ENCODE data around the gene NELFE. TPM values are rescaled to one million over a fixed set of nuclear protein-coding genes. Genes with fewer than 3 reads are reported as not detected.

Gene NELFE
- total RNA-seq, 1 donor from 2014 or later, result 113 TPM

DNA sequence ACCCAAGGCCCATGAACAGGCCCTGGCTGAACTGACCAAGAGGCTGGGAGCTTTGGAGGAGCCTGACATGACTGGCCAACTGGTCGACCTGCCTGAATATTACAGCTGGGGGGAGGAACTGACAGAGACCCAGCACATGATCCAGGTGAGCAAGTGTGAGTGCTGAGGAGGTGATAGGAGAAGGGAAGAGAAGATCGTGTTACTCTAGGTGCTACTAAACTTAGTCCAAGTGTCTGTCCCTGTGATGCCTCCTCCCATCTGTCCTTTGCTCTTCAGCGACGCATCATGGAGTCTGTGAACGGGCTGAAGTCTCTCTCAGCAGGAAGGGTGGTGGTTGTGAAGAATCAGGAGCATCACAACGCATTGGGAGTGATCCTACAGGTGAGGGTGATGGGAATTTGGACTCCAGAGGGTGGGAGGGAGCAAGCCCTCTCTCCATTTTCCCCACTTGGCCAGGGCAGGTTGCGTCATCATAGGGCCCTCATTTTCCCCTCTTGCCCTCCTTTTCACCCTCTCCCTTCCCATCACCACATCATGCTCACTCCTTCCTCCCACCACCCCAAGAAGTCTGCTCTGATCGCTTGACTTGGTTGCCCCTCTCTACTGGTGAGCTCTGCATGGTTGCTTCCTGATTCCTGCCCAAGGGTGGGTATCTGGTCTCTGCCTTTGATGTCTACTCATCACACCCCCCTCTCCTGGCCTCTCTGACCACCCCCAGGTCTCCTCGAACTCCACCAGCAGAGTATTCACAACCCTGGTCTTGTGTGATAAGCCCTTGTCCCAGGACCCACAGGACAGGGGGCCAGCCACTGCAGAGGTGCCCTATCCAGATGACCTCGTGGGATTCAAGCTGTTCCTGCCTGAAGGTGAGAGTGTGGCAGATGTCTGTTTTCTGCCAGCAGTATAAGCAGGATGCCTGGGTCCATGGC is 8.5 kb upstream of the NELFE start:
- no peak overlapping the region for H3K4me3 ChIP-seq (ENCODE audit: low read depth, low read length)
- TF ChIP-seq, protein P1, sequence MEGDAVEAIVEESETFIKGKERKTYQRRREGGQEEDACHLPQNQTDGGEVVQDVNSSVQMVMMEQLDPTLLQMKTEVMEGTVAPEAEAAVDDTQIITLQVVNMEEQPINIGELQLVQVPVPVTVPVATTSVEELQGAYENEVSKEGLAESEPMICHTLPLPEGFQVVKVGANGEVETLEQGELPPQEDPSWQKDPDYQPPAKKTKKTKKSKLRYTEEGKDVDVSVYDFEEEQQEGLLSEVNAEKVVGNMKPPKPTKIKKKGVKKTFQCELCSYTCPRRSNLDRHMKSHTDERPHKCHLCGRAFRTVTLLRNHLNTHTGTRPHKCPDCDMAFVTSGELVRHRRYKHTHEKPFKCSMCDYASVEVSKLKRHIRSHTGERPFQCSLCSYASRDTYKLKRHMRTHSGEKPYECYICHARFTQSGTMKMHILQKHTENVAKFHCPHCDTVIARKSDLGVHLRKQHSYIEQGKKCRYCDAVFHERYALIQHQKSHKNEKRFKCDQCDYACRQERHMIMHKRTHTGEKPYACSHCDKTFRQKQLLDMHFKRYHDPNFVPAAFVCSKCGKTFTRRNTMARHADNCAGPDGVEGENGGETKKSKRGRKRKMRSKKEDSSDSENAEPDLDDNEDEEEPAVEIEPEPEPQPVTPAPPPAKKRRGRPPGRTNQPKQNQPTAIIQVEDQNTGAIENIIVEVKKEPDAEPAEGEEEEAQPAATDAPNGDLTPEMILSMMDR (conservative IDR thresholded peaks at IDR 0.05; ENCODE audit: low read depth, low read length), result no peak
- DNase-seq (ENCODE audit: low read depth), result no peak

DNA sequence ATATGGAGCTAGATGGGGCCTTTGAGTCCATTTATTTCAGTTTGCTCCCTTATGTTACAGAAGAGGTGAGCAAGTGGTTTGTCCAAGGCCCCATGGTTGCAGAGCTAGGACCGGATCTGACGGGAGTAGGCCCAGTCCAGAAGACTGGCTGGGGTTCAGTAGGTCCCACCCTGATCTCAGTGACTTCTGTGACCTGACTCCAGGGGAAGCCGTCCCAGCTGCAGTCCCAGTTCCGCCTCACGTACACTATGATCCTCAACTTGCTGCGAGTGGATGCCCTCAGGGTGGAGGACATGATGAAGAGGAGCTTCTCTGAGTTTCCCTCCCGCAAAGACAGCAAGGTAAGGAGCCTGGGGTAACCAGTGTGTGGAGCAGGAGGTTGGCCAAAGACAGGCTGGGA is 7.7 kb upstream of the NELFE start:
- TF ChIP-seq, protein P1 (conservative IDR thresholded peaks at IDR 0.05; ENCODE audit: low read depth, low read length), result no peak
- DNase-seq (ENCODE audit: low read depth), result no peak

DNA sequence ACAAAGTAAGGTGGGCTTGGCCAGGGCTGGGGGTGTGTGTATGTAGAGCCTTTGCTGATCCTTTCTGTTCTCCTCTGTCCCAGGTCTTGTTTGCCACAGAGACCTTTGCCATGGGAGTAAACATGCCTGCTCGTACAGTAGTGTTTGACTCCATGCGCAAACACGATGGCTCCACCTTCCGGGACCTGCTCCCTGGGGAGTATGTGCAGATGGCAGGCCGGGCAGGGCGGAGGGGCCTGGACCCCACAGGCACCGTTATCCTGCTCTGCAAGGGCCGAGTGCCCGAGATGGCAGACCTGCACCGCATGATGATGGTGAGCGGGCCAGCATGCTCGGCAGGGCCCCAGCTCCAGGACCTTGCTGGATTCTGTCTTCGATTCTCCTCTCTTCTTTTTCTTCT is 6.9 kb upstream of the NELFE start:
- TF ChIP-seq, protein P1 (conservative IDR thresholded peaks at IDR 0.05; ENCODE audit: low read depth, low read length), result no peak
- no peak overlapping the region for H3K4me3 ChIP-seq (ENCODE audit: low read depth, low read length)
- no peak for DNase-seq (ENCODE audit: low read depth)

More for the DNA sequence above, 7.7 kb upstream of the NELFE start:
- no peak overlapping the region for H3K4me3 ChIP-seq (ENCODE audit: low read depth, low read length)

DNA sequence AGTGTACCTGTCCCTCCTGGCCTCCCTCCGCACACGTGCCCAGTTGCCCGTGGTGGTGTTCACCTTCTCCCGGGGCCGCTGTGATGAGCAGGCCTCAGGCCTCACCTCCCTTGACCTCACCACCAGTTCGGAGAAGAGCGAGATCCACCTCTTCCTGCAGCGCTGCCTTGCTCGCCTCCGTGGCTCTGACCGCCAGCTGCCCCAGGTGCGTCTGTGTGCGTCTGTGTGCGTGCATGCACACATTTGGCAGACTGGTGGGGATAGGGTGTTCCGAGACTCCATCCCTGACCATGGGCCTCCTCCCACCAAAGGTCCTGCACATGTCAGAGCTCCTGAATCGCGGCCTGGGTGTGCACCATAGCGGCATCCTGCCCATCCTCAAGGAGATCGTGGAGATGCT is 5.2 kb upstream of the NELFE start:
- TF ChIP-seq, protein P1 (conservative IDR thresholded peaks at IDR 0.05; ENCODE audit: low read depth, low read length), result no peak
- H3K4me3 ChIP-seq (ENCODE audit: low read depth, low read length), result no peak overlapping the region
- no peak for DNase-seq (ENCODE audit: low read depth)

DNA sequence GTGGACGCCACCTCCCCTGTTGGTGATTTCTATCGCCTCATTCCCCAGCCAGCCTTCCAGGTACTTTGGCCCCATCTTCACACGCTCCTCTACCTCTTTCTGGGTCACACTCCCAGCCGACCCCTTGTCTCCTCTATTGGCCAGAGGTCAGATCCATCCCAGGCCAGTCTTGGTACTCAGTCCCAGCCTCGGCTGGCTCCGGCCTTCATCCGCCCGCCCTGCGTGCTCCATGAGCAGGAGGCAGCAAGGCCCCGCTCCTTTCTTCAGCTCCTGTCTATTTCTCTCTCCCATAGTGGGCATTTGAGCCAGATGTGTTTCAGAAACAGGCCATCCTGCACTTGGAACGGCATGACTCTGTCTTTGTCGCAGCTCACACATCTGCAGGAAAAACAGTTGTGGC is 2.8 kb upstream of the NELFE start:
- H3K4me3 ChIP-seq (ENCODE audit: low read depth, low read length), result no peak overlapping the region
- no peak for DNase-seq (ENCODE audit: low read depth)
- TF ChIP-seq, protein P1 (conservative IDR thresholded peaks at IDR 0.05; ENCODE audit: low read depth, low read length), result no peak

DNA sequence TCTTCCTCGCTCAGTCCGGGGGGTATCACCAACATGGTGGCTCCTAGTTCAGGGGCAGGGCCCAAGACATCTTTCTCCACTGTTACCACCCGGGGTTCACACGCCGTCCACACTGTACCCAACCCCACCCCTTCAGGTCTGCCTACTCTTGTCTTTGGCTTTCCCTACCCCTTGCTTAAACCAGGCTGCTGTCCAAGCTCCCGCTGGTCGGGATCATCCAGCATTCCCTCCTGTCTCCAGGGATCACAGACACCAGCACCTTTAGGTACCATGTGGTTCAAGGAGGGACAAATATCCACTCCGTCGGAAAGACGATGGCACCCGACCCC is 395 bp downstream of the NELFE start:
- DNase-seq (ENCODE audit: low read depth), result no peak
- TF ChIP-seq, protein P1 (conservative IDR thresholded peaks at IDR 0.05; ENCODE audit: low read depth, low read length), result no peak
- peak overlapping the region; percentile 88 for H3K4me3 ChIP-seq (ENCODE audit: low read depth, low read length)

DNA sequence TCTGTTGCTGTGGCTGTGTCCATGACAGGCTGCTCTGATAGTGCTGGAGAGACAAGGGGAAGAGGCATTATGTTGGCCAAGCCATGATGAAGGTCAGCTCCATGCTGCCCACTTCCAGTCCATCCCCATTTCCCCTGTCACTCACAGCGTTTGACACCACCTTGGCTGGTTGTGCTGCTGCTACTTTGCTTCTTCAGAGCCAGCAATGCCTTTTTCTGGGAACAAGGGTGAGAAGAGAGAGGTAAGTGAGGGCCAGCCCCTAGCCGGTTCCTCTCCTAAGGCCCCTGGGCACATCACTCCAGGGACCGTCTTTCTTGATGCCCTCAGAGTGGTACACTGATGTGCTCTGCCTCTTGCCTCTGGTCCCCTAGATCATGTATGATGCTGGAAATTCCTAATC is 2.0 kb downstream of the NELFE start:
- DNase-seq (ENCODE audit: low read depth), result no peak
- TF ChIP-seq, protein P1 (conservative IDR thresholded peaks at IDR 0.05; ENCODE audit: low read depth, low read length), result no peak
- no peak overlapping the region for H3K4me3 ChIP-seq (ENCODE audit: low read depth, low read length)

All from epithelial cell of proximal tubule (primary cell).